ENCODE measurements around the gene CNTN5.

The CNTN5 gene

DNA sequence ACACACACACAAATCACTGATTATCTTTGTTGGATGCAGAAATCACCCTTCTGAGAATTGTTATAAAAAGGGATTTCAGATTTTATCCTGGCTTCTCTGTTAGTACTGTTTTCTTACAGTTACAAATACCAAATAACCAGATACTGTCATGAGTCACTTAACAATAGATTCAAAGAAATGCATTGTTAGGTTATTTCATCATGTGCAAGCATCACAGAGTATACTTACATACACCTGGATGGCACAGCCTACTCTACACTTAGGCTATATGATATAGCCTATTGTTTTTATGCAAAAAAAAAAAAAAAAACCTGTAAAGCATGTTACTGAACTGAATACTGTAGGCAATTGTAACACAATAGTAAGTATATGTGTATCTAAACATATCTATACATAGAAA lies 1347.1 kb downstream of the CNTN5 start:
- DNase-seq, result no peak

DNA sequence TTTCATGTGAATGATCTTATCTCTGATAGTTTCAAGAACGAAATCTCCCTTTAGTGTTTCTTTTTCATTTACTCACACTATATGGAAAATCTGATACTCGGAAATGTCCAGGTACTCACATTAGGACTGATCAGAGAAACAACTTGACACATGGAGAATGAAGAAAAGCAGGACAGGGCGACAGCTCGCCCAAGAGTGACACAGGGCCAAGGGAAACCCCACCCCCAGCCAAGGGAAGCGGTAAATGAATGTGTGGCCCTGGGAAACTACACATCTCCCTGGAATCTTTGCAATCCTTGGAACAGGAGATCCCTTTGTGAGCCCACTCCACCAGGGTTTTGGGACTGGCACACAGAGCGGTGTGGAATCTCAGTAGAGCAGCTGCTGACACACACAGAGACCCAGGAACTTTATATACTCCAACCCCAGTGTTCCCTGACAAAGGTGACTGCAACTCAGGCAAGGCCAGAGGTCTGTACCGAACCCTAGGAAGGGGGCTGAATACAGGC lies 1362.7 kb downstream of the CNTN5 start:
- DNase-seq, result no peak

DNA sequence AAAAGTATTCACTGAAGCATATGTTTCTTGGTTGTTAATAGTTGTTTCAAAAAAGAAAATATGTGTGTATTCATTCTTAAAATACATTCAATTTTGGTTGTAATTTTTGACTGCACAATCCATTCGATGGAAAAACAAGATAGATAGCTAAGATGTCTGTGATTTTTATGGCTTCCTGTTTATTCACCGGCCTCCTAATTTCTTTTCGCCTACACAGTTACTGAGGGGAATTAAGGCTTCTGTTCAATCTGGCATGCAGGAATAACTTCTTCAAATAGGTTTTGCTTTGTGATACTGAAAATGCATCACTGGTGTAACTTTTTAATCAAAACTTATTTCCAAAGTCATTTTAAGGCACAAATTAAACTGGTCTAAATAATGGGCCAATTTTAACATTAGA lies 1375.5 kb downstream of the CNTN5 start:
- no peak for DNase-seq

DNA sequence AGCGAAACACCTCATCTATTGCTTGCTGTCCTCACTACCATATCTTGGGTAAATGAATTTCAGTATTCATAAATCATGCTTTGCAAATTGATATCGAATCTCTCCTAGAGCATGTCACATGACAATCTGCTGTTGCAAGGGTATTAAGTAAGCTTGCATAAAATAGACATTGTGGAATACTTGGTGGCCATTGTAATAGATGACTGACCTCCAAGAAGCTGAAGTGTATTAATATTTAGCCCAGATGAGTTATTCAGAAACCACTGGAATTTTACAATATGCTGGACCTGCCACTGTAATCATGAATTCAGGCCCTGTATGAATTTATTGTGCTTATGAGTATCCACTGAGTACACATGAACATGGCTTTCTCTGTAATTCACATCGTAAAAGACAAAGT lies 1376.7 kb downstream of the CNTN5 start:
- DNase-seq, result no peak

DNA sequence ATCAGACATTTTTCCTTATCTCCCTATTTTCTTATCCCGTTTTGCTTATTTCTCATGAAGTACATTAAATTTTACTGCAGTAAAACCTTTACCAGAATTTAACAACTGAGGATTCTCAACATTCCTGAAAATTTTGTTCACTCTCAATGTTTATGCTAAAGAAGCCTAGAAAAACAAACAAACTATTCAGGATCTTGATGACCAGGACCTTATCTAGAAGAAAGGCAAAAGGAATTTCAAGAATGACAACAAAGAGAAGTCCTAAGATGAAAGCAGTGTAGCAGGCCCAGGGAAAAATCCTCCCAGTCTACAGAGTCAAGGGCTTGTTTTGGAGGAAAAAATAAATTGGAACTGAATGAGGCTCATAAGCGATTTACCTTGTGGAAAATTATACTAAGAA lies 1383.1 kb downstream of the CNTN5 start:
- no peak for DNase-seq

DNA sequence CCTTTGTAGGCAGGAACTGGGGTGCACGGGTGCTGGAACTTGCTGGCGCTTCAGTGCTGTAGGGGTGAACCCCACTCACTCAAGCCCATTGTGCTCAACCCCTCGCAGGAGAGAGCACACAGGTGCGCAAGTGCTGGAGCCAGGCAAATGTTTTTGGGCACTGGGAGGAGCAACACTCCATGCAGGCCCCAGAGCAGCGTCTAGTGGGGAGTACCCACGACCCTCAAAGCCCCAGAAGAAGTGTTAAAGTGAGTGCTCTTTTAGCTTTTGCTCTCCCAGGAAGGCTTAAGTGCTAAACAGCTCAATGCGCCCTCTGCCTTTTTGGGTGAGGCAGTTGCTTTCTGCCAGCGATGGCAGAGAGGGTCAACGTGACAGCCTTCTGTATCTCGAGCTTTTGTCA lies 1384.2 kb downstream of the CNTN5 start:
- DNase-seq, result no peak

All from NCI-H2227 treated with DMSO at 0.1 percent for 48 hours (cell line).